Measurements from ENCODE around the gene NRCAM. TPM values are rescaled to one million over a fixed set of nuclear protein-coding genes. Genes with fewer than 3 reads are reported as not detected.

NRCAM gene
- total and polyA plus RNA-seq, 2 of the 8 experiments (the other 6 are each of a cell fraction or from before 2014, with no cell fraction given), result 2.7 to 3.8 TPM

- TF ChIP-seq CTCF (IDR thresholded peaks at IDR 0.05; ENCODE audit: control extremely low read depth in 1 of 3, insufficient read depth in 1 of 3, low read depth in 1 of 3, low read length in 3 of 3) (no peak), KDM5A (IDR thresholded peaks at IDR 0.05; ENCODE audit: low read length) (no peak), HDAC6 (IDR thresholded peaks at IDR 0.05; ENCODE audit: low read depth, low read length) (no peak), TBP (IDR thresholded peaks at IDR 0.05; ENCODE audit: low read depth, low read length) (no peak)
These were observed 41.2 kb downstream of the NRCAM start (continued) for GRCh38 chr7:108415084-108415483.

Measured in H1 (cell line).